Choroid plexus epithelial cell (primary cell): ENCODE data around the gene SETBP1.

Experiments
- DNase-seq: peaks from one replicate; pipeline ENCODE4 v3.0.0-alpha.2; 2010; ENCODE audit warnings: low read depth
- H3K4me3 ChIP-seq: 2 replicates; pipeline ENCODE4 v1.5.1; 2011; ENCODE audit warnings: low read depth, mild to moderate bottlenecking, control low read depth, low read length, moderate library complexity
- TF ChIP-seq, protein P1 (sequence below): conservative IDR thresholded peaks from 2 replicates; pipeline ENCODE4 v1.5.1; 2011; ENCODE audit warnings: low read depth, mild to moderate bottlenecking, control low read depth, inconsistent platforms, low read length, moderate library complexity

Gene SETBP1

DNA sequence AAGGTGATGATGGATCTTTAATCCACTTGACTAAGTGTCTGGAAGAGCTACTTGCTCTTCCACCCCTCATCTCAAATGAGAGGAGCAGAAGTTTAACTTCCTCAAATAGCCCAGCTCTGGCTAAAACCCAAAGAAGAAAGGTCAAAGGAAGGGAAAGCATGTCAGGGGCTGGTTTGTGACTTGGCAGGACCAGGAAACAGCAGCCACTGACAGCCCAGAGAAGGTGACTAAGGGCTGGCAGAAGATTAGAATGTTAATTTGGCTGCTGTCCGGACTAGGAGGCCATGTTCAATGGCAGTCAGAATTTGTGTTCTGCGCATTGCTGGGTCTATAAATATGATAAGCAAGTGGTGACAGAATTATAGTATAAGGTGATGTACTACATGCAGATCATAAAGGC, 386.2 kb downstream of the SETBP1 start:
- no peak overlapping the region for H3K4me3 ChIP-seq
- DNase-seq, result no peak
- TF ChIP-seq, protein P1, sequence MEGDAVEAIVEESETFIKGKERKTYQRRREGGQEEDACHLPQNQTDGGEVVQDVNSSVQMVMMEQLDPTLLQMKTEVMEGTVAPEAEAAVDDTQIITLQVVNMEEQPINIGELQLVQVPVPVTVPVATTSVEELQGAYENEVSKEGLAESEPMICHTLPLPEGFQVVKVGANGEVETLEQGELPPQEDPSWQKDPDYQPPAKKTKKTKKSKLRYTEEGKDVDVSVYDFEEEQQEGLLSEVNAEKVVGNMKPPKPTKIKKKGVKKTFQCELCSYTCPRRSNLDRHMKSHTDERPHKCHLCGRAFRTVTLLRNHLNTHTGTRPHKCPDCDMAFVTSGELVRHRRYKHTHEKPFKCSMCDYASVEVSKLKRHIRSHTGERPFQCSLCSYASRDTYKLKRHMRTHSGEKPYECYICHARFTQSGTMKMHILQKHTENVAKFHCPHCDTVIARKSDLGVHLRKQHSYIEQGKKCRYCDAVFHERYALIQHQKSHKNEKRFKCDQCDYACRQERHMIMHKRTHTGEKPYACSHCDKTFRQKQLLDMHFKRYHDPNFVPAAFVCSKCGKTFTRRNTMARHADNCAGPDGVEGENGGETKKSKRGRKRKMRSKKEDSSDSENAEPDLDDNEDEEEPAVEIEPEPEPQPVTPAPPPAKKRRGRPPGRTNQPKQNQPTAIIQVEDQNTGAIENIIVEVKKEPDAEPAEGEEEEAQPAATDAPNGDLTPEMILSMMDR, result no peak

DNA sequence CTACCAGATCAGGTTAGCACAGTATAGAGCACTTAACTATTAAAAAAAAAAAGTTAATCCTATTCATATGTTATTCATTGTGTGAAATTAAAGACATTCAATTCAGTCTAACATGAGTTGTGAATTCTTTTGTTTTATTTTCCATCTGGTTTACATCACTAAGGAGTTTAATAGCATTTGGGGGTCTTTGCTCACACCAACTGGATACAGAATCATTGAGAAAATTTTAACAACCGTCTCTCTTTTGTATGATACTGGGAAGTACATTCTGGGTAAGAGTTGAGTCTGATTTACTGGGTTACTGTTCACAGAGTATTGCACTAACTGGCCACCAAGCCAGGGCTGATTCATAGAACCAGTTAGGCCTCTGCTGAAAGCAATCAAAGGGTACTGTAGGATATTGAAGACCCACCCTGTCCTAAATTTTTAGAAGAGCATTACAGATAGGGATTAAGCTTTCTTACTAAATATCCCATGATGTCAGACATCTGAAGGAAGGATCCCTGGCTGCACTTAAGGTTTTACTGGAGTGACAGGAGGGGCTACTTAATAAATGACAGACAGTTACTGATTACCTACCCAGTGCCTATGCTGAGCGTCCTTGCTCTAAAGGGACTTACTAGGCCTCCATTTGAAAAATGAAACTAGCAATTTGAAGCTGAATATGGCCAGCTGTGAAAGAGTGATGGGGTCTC, 387.9 kb downstream of the SETBP1 start:
- no peak for DNase-seq
- no peak overlapping the region for H3K4me3 ChIP-seq
- TF ChIP-seq, protein P1, result no peak

DNA sequence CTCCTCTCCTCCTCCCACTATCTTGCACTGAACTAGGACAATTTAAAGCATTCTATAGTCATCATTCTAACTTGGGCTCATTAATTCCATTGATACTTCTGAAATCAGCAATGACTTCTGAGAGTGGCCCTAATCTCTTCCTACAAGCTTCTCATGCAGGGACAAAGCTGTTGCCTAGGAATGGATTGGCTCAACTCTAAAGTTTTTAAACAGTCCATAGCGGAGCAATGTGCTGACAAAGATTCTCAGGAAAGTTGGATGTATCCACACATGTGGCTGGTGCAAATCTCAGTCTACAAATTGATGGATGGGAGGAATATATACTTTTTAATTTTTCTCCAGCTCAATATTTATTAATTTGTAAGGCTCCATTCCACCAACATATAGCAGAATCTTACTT, 388.9 kb downstream of the SETBP1 start:
- TF ChIP-seq, protein P1, result no peak
- no peak for DNase-seq
- H3K4me3 ChIP-seq, result no peak overlapping the region

DNA sequence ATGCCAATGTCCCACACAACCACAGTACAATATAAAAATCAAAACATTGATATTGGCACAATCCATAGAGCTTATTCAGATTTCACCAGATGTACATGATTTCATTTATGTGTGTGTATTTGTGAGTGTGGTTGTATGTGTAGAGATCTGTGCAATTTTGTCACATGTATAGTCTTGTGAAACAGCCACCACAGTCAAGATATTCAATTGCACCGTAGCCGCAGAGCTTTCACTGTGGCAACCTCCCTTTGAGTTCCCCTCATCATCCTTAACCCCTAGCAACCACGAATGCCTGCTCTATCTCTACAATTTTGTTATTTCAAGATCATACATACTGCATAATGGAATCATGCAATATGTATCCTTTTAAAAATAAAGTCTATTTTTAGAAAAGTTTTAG, 391.3 kb downstream of the SETBP1 start:
- DNase-seq, result peak; percentile 9
- no peak overlapping the region for H3K4me3 ChIP-seq
- TF ChIP-seq, protein P1, result no peak

GRCh38 chr18:45073556-45073955, 392.9 kb downstream of the SETBP1 start:
- TF ChIP-seq, protein P1, result no peak
- no peak for DNase-seq
- no peak overlapping the region for H3K4me3 ChIP-seq

DNA sequence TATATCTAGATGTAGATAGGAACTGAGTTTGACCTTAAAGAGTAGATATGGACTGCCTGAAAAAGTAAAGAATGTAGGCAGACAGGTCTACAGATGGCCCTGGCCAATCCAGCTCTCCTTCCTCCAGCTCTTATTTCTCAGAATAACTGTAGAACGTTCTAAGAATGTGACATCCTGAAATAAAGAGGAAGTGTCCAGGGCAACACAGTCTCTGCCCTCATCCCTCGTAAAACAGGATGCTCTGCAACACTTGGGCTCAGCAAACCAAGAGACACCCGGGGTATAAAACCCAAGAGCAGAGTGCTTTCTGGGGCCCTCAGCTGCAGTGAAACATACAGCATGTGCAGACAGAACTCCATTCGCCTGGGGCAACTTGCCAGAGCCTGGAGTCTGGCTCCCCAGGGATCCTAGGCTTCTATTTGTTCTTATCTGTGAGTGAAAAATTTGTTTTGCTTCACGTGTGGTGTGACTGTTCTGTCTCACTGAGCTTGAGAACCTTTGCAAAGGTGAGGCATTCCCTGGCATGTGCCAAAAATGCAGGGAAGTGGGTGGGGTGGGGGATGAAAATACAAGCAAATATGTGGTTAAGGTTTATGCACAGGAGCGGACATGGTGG, 401.0 kb downstream of the SETBP1 start:
- peak; percentile 42 for DNase-seq
- TF ChIP-seq, protein P1, result no peak
- H3K4me3 ChIP-seq, result no peak overlapping the region
